Esophagus squamous epithelium (tissue), 4 donors: Measurements from ENCODE around the gene TBX3.

Source experiments
- CTCF ChIP-seq, 6 experiments: fragments of 450-650 bp in 4 of 6; fragments of 200-600 bp in 2 of 6; sonication (generic) in 2 of 6; IDR thresholded peaks; one replicate each; pipeline ENCODE4 v1.5.1; 2016 to 2019; ENCODE audit warnings: antibody characterized with exemption in 6 of 6, mild to moderate bottlenecking in 4 of 6, moderate library complexity in 4 of 6
- POLR2A ChIP-seq, 4 donors: fragments of 450-650 bp; IDR thresholded peaks; one replicate each; pipeline ENCODE4 v1.6.1; 2017; ENCODE audit warnings: antibody characterized with exemption in 4 of 4, mild to moderate bottlenecking in 4 of 4, moderate library complexity in 3 of 4

- TF ChIP-seq CTCF (IDR thresholded peaks at IDR 0.05), result no peak
- TF ChIP-seq POLR2A (IDR thresholded peaks at IDR 0.05), result no peak
Measured at GRCh38 chr12:114704096-114704495, 20.1 kb upstream of the TBX3 start.
